ENCODE data around the gene ZXDC. TPM values are rescaled to one million over a fixed set of nuclear protein-coding genes. Genes with fewer than 3 reads are reported as not detected.

The ZXDC gene
- total RNA-seq, 2 donors from 2014 or later = 30.5 to 31.6 TPM

DNA sequence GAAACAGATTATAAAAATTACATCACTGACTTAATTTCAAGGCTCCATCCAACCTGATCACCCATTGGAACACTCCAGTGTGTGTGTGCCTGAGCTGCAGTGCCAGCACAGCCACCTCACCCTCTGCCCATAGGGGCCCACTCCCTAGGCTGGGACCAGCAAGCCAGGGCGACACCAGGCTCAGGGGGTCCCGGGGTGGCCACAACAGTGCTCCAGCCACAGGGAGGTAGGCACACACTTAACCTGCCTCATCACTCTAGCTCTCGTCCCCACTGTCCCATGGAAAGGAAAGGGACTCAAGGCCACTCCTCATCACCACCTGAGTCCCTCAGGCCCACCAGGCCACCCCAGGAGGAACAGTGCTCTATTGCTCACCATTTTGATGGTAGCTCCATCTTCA, 24.9 kb downstream of the ZXDC start:
- H3K27ac Mint-ChIP-seq = no peak overlapping the region

DNA sequence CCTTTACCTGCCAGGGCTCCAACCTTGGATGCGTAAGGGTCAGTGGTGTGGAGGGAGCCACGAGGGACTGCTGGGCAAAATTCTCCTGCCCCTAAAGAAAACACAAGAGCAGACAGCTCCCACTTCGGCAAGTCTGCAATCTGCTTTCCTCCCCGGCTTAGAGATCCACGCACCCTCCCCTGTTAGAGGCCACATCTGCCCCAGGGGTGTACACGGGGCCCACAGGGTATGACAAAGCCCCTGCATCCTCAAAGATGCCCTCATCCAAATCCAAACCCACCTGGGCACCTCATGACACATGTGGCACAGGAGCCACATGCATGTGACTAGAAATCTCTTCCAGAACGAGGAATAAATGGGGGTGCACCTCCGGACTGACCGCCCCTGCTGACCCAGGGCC, 25.5 kb downstream of the ZXDC start:
- no peaks in the 10 kb centered on the region for H3K27me3 ChIP-seq (ENCODE audit: control insufficient read depth, insufficient read depth, low read length, poor library complexity, severe bottlenecking)
- peaks cover 18% of the 10 kb centered on the region for H3K36me3 Mint-ChIP-seq (ENCODE audit: low read depth)
- H3K4me3 ChIP-seq (ENCODE audit: low read length) = no peak overlapping the region
- H3K27ac ChIP-seq (ENCODE audit: low read depth, low read length) = no peak overlapping the region
- H3K4me3 Mint-ChIP-seq = no peak overlapping the region
- H3K27me3 Mint-ChIP-seq (ENCODE audit: insufficient read depth) = no peaks in the 10 kb centered on the region
- no peaks in the 10 kb centered on the region for H3K4me1 Mint-ChIP-seq
- H3K9me3 Mint-ChIP-seq = no peaks in the 10 kb centered on the region
- peak; percentile 26 for DNase-seq
- 82 to 84% methylated on average over 6 to 9 of the region's 9 CpGs for WGBS, 2 experiments (ENCODE audit: insufficient coverage in 1 of 2, insufficient read length in 1 of 2)
- H3K9me3 ChIP-seq (ENCODE audit: control insufficient read depth, low read length) = no peaks in the 10 kb centered on the region
- TF ChIP-seq, protein P1, sequence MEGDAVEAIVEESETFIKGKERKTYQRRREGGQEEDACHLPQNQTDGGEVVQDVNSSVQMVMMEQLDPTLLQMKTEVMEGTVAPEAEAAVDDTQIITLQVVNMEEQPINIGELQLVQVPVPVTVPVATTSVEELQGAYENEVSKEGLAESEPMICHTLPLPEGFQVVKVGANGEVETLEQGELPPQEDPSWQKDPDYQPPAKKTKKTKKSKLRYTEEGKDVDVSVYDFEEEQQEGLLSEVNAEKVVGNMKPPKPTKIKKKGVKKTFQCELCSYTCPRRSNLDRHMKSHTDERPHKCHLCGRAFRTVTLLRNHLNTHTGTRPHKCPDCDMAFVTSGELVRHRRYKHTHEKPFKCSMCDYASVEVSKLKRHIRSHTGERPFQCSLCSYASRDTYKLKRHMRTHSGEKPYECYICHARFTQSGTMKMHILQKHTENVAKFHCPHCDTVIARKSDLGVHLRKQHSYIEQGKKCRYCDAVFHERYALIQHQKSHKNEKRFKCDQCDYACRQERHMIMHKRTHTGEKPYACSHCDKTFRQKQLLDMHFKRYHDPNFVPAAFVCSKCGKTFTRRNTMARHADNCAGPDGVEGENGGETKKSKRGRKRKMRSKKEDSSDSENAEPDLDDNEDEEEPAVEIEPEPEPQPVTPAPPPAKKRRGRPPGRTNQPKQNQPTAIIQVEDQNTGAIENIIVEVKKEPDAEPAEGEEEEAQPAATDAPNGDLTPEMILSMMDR (conservative IDR thresholded peaks at IDR 0.05) = no peak
- H3K36me3 ChIP-seq (ENCODE audit: control insufficient read depth, insufficient read depth, low read length) = peaks cover 63% of the 10 kb centered on the region
- H3K4me1 ChIP-seq (ENCODE audit: control insufficient read depth, insufficient read depth, low read length) = no peaks in the 10 kb centered on the region
- H3K9ac ChIP-seq (ENCODE audit: extremely low read depth, low read length, poor library complexity, severe bottlenecking) = no peak overlapping the region
- no peak overlapping the region for H3K27ac Mint-ChIP-seq

More for the DNA sequence above, 24.9 kb downstream of the ZXDC start:
- H3K36me3 Mint-ChIP-seq (ENCODE audit: low read depth) = peaks cover 21% of the 10 kb centered on the region
- Histone ChIP-seq H3K4me3 (ENCODE audit: low read length) (no peak overlapping the region), H3K27me3 (ENCODE audit: control insufficient read depth, insufficient read depth, low read length, poor library complexity, severe bottlenecking) (no peaks in the 10 kb centered on the region), H3K4me1 (ENCODE audit: control insufficient read depth, insufficient read depth, low read length) (no peaks in the 10 kb centered on the region), H3K9ac (ENCODE audit: extremely low read depth, low read length, poor library complexity, severe bottlenecking) (no peak overlapping the region), H3K9me3 (ENCODE audit: control insufficient read depth, low read length) (no peaks in the 10 kb centered on the region), H3K36me3 (ENCODE audit: control insufficient read depth, insufficient read depth, low read length) (peaks cover 63% of the 10 kb centered on the region), H3K27ac (ENCODE audit: low read depth, low read length) (no peak overlapping the region)
- no peaks in the 10 kb centered on the region for H3K27me3 Mint-ChIP-seq (ENCODE audit: insufficient read depth)
- WGBS, 2 experiments (ENCODE audit: insufficient coverage in 1 of 2, insufficient read length in 1 of 2) = 89 to 95% methylated on average over 3 of the region's 3 CpGs
- DNase-seq = peak; percentile 27
- H3K4me3 Mint-ChIP-seq = no peak overlapping the region
- no peaks in the 10 kb centered on the region for H3K4me1 Mint-ChIP-seq
- TF ChIP-seq, protein P1 (conservative IDR thresholded peaks at IDR 0.05) = no peak
- H3K9me3 Mint-ChIP-seq = no peaks in the 10 kb centered on the region

DNA sequence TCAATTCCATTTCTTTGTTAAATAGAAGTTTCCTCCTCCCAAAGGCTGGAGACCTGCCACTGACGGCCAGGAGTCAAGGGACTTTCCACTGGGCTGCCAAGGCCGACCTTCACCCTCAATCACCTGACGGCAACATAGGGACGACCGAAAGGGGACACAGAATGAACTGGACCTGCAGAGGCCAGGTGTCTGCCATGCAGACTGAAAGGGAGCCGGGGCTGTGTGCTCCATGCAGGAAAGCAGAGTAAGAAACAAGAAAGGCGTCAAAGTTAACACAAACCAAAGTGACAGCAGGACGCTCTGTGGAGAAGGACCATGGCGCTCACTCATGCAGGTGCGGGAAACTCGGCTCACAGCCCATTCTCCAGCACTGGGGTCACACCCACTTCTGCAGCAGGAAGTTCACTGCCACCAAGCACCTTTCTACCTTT, 26.1 kb downstream of the ZXDC start:
- H3K36me3 ChIP-seq (ENCODE audit: control insufficient read depth, insufficient read depth, low read length) = peaks cover 62% of the 10 kb centered on the region
- Mint-ChIP-seq H3K27ac (no peak overlapping the region), H3K4me3 (no peak overlapping the region), H3K36me3 (ENCODE audit: low read depth) (peaks cover 17% of the 10 kb centered on the region), H3K9me3 (no peaks in the 10 kb centered on the region), H3K4me1 (no peaks in the 10 kb centered on the region), H3K27me3 (ENCODE audit: insufficient read depth) (no peaks in the 10 kb centered on the region)
- H3K27me3 ChIP-seq (ENCODE audit: control insufficient read depth, insufficient read depth, low read length, poor library complexity, severe bottlenecking) = no peaks in the 10 kb centered on the region
- no peaks in the 10 kb centered on the region for H3K9me3 ChIP-seq (ENCODE audit: control insufficient read depth, low read length)
- 91 to 96% methylated on average over 8 to 11 of the region's 11 CpGs for WGBS, 2 experiments (ENCODE audit: insufficient coverage in 1 of 2, insufficient read length in 1 of 2)
- H3K27ac ChIP-seq (ENCODE audit: low read depth, low read length) = no peak overlapping the region
- TF ChIP-seq, protein P1 (conservative IDR thresholded peaks at IDR 0.05) = no peak
- no peak overlapping the region for H3K4me3 ChIP-seq (ENCODE audit: low read length)
- H3K9ac ChIP-seq (ENCODE audit: extremely low read depth, low read length, poor library complexity, severe bottlenecking) = no peak overlapping the region
- H3K4me1 ChIP-seq (ENCODE audit: control insufficient read depth, insufficient read depth, low read length) = no peaks in the 10 kb centered on the region
- peak; percentile 29 for DNase-seq
